AG04449 (cell line): ENCODE measurements around the gene OOSP4B.

Experiments
- CTCF ChIA-PET: fragments of 350-600 bp; formaldehyde crosslinking; extraction: SDS; loops from one replicate; lab custom pipeline; 2021; ENCODE audit warnings: antibody characterized with exemption; lab: Yijun Ruan, JAX
- POLR2A ChIA-PET: fragments of 400-600, 350-600 bp; formaldehyde crosslinking; extraction: SDS; loops from one replicate; lab custom pipeline; 2020; ENCODE audit warnings: antibody characterized with exemption, inconsistent platforms; lab: Yijun Ruan, JAX
- DNase-seq: peaks from one replicate; pipeline ENCODE4 v3.0.0-alpha.2; 2010; ENCODE audit warnings: low read depth, low spot score
- H3K4me3 ChIP-seq: 2 replicates; pipeline ENCODE4 v1.5.1; 2011; ENCODE audit warnings: low read depth, mild to moderate bottlenecking, control low read depth, low read length
- CTCF ChIP-seq: IDR thresholded peaks from one replicate; pipeline ENCODE4 v1.5.1; 2011; ENCODE audit warnings: mild to moderate bottlenecking, moderate library complexity, low read length, control low read depth, inconsistent platforms; ENCODE audit not compliant: insufficient read depth; ENCODE audit errors: missing control alignments

Gene OOSP4B

GRCh38 chr11:60077216-60077817, 60.3 kb downstream of the OOSP4B start:
- ChIA-PET CTCF (no interaction called here), POLR2A (no interaction called here)
- no peak for TF ChIP-seq CTCF
- DNase-seq: no peak
- H3K4me3 ChIP-seq: no peak overlapping the region

- no peak for DNase-seq
- H3K4me3 ChIP-seq: no peak overlapping the region
- ChIA-PET CTCF (no interaction called here), POLR2A (no interaction called here)
- TF ChIP-seq CTCF: no peak
These were observed 61.0 kb downstream of the OOSP4B start for GRCh38 chr11:60077981-60078380.

- H3K4me3 ChIP-seq: no peak overlapping the region
- no peak for DNase-seq
- TF ChIP-seq CTCF: no peak
- CTCF ChIA-PET: no interaction called here
- POLR2A ChIA-PET: no interaction called here
These were observed 61.8 kb downstream of the OOSP4B start for GRCh38 chr11:60078745-60079144.

GRCh38 chr11:60080535-60080934, 63.6 kb downstream of the OOSP4B start:
- ChIA-PET CTCF (no interaction called here), POLR2A (no interaction called here)
- H3K4me3 ChIP-seq: no peak overlapping the region
- no peak for DNase-seq
- TF ChIP-seq CTCF: no peak
